Activated T-cell treated with anti-CD3 and anti-CD28 coated beads for 4 hours (primary cell): ENCODE measurements around the gene NSD1.
"Not testable (repeated sequence)": the region's sequence is repeated elsewhere in the genome, so short reads cannot be mapped to it uniquely, and the experiment has no call there.

Source experiments
- DNase-seq: peaks from one replicate; pipeline ENCODE4 v3.0.0-alpha.2; 2020

The NSD1 gene

GRCh38 chr5:177334155-177334551 is 200.6 kb downstream of the NSD1 start:
- DNase-seq, result no peak

- DNase-seq, result no peak
Measured at GRCh38 chr5:177334781-177335700, 201.5 kb downstream of the NSD1 start.

- DNase-seq, result no peak
Measured at GRCh38 chr5:177335701-177336065, 202.1 kb downstream of the NSD1 start.

GRCh38 chr5:177336112-177336511 is 202.5 kb downstream of the NSD1 start:
- DNase-seq, result no peak

GRCh38 chr5:177336603-177337494 is 203.3 kb downstream of the NSD1 start:
- DNase-seq, result no peak

GRCh38 chr5:177338251-177339106 is 204.9 kb downstream of the NSD1 start:
- DNase-seq, result no peak

- DNase-seq, result no peak
Measured at GRCh38 chr5:177339107-177339638, 205.6 kb downstream of the NSD1 start.

GRCh38 chr5:177343000-177343399 is 209.4 kb downstream of the NSD1 start:
- DNase-seq, result not testable (repeated sequence)

GRCh38 chr5:177343777-177344176 is 210.2 kb downstream of the NSD1 start:
- DNase-seq, result no peak

- DNase-seq, result no peak
Measured at GRCh38 chr5:177344891-177345290, 211.3 kb downstream of the NSD1 start.

GRCh38 chr5:177346820-177347219 is 213.2 kb downstream of the NSD1 start:
- DNase-seq, result no peak

GRCh38 chr5:177347699-177348098 is 214.1 kb downstream of the NSD1 start:
- DNase-seq, result no peak

- no peak for DNase-seq
Measured at GRCh38 chr5:177349362-177349647, 215.7 kb downstream of the NSD1 start.

- DNase-seq, result no peak
Measured at GRCh38 chr5:177349762-177350161, 216.2 kb downstream of the NSD1 start.
